Measurements from ENCODE around the gene ARHGEF25. TPM values are rescaled to one million over a fixed set of nuclear protein-coding genes. Genes with fewer than 3 reads are reported as not detected.

Gene ARHGEF25
- total and polyA plus RNA-seq, 2 donors (not counting 1 experiment from before 2014, with no cell fraction given): 0.12 TPM; not detected in 1

GRCh38 chr12:57606821-57607220, 4.4 kb upstream of the ARHGEF25 start:
- 96% methylated on average over 9 of the region's 11 CpGs for WGBS (ENCODE audit: insufficient coverage)
- DNase-seq: no peak
- Mint-ChIP-seq H3K4me3 (no peak overlapping the region), H3K27me3 (peaks cover 39% of the 10 kb centered on the region), H3K27ac (no peak overlapping the region), H3K9me3 (ENCODE audit: insufficient read depth) (no peaks in the 10 kb centered on the region), H3K4me1 (peaks cover 33% of the 10 kb centered on the region)
- no peaks in the 10 kb centered on the region for H4K20me1 ChIP-seq (ENCODE audit: control insufficient read depth, insufficient read depth, low read length, poor library complexity, severe bottlenecking)
- CTCF ChIA-PET: interaction anchor here (0.6 to 12.6 kb wide), 3 partner anchors 13 to 149 kb away, joined by 3 to 97 read pairs (median 14); no protein-coding TSS in a partner anchor
- intact Hi-C loops (cut with micrococcal nuclease): no loop called here
- H3K27ac ChIP-seq (ENCODE audit: low read length in 2 of 2): no peak overlapping the region
- no peaks in the 10 kb centered on the region for H3K79me2 ChIP-seq (ENCODE audit: control insufficient read depth, insufficient read depth, low read length)
- peaks cover 0 to 16% (median 0%) of the 10 kb centered on the region in 3 donors for H3K9me3 ChIP-seq (ENCODE audit: control extremely low read depth in 1 of 3, control insufficient read depth in 2 of 3, insufficient read depth in 1 of 3, low read length in 2 of 3)
- H3K36me3 ChIP-seq (replicated peaks in 1 of 2; ENCODE audit: control extremely low read depth in 1 of 2, control insufficient read depth in 1 of 2, extremely low read depth in 1 of 2, insufficient read depth in 2 of 2, low read length in 1 of 2): peaks cover 0 to 5% of the 10 kb centered on the region in 2 experiments
- no peak for TF ChIP-seq EZH2 (IDR thresholded peaks at IDR 0.05; ENCODE audit: borderline replicate concordance, insufficient read depth, low read depth, low read length, poor library complexity, severe bottlenecking)
- TF ChIP-seq CTCF (IDR thresholded peaks at IDR 0.05): no peak
- no peak overlapping the region for H3K4me3 ChIP-seq (ENCODE audit: control extremely low read depth in 1 of 5, extremely low read depth in 1 of 5, insufficient read depth in 1 of 5, low read depth in 2 of 5, low read length in 4 of 5)
- H3K9ac ChIP-seq (ENCODE audit: low read length): no peak overlapping the region
- ATAC-seq (ENCODE audit: low read depth): no peak
- POLR2A ChIA-PET: interaction anchor here (0.6 kb wide), 2 partner anchors 36 to 226 kb away, joined by 3 to 5 read pairs; no protein-coding TSS in a partner anchor
- peaks cover 30% of the 10 kb centered on the region in 2 donors for H3K4me1 ChIP-seq (ENCODE audit: control insufficient read depth in 2 of 2, insufficient read depth in 2 of 2, low read length in 2 of 2)
- no peak overlapping the region for H2AFZ ChIP-seq (ENCODE audit: insufficient read depth, low read depth, low read length, poor library complexity, severe bottlenecking)
- H3K4me2 ChIP-seq (replicated peaks; ENCODE audit: low read depth, low read length, poor library complexity, severe bottlenecking): no peak overlapping the region
- H3K27me3 ChIP-seq (replicated peaks in 1 of 4; ENCODE audit: control extremely low read depth in 1 of 4, control insufficient read depth in 3 of 4, insufficient read depth in 4 of 4, low read length in 3 of 4): peaks cover 0 to 60% (median 22%) of the 10 kb centered on the region in 4 experiments

GRCh38 chr12:57607958-57608663, 3.1 kb upstream of the ARHGEF25 start:
- POLR2A ChIA-PET: no interaction called here
- H3K9ac ChIP-seq (ENCODE audit: low read length): no peak overlapping the region
- no peak overlapping the region for H3K4me3 ChIP-seq (ENCODE audit: control extremely low read depth in 1 of 5, extremely low read depth in 1 of 5, insufficient read depth in 1 of 5, low read depth in 2 of 5, low read length in 4 of 5)
- Mint-ChIP-seq H3K4me1 (peaks cover 42% of the 10 kb centered on the region), H3K27ac (no peak overlapping the region), H3K27me3 (peaks cover 48% of the 10 kb centered on the region), H3K9me3 (ENCODE audit: insufficient read depth) (no peaks in the 10 kb centered on the region), H3K4me3 (peak overlapping the region; percentile 2)
- H3K4me1 ChIP-seq (ENCODE audit: control insufficient read depth in 2 of 2, insufficient read depth in 2 of 2, low read length in 2 of 2): peaks cover 39% of the 10 kb centered on the region in 2 donors
- DNase-seq (no peak), ATAC-seq (ENCODE audit: low read depth) (no peak)
- CTCF ChIA-PET: interaction anchor here (1.0 to 12.6 kb wide), 3 partner anchors 12 to 25 kb away, joined by 3 to 97 read pairs (median 14); no protein-coding TSS in a partner anchor
- intact Hi-C loops (cut with micrococcal nuclease): no loop called here
- no peak overlapping the region for H3K27ac ChIP-seq (ENCODE audit: low read length in 2 of 2)
- TF ChIP-seq EZH2 (IDR thresholded peaks at IDR 0.05; ENCODE audit: borderline replicate concordance, insufficient read depth, low read depth, low read length, poor library complexity, severe bottlenecking) (no peak), CTCF (IDR thresholded peaks at IDR 0.05) (no peak)
- no peaks in the 10 kb centered on the region for H3K36me3 ChIP-seq (replicated peaks in 1 of 2; ENCODE audit: control extremely low read depth in 1 of 2, control insufficient read depth in 1 of 2, extremely low read depth in 1 of 2, insufficient read depth in 2 of 2, low read length in 1 of 2)
- peaks cover 4% of the 10 kb centered on the region for H4K20me1 ChIP-seq (ENCODE audit: control insufficient read depth, insufficient read depth, low read length, poor library complexity, severe bottlenecking)
- WGBS (ENCODE audit: insufficient coverage): 92% methylated on average over 12 of the region's 12 CpGs
- no peak overlapping the region for H3K4me2 ChIP-seq (replicated peaks; ENCODE audit: low read depth, low read length, poor library complexity, severe bottlenecking)
- H3K79me2 ChIP-seq (ENCODE audit: control insufficient read depth, insufficient read depth, low read length): no peaks in the 10 kb centered on the region
- peaks cover 0 to 16% (median 0%) of the 10 kb centered on the region in 3 donors for H3K9me3 ChIP-seq (ENCODE audit: control extremely low read depth in 1 of 3, control insufficient read depth in 2 of 3, insufficient read depth in 1 of 3, low read length in 2 of 3)
- H3K27me3 ChIP-seq (replicated peaks in 1 of 4; ENCODE audit: control extremely low read depth in 1 of 4, control insufficient read depth in 3 of 4, insufficient read depth in 4 of 4, low read length in 3 of 4): peaks cover 0 to 72% (median 32%) of the 10 kb centered on the region in 4 experiments
- no peak overlapping the region for H2AFZ ChIP-seq (ENCODE audit: insufficient read depth, low read depth, low read length, poor library complexity, severe bottlenecking)

All from B cell (primary cell).